Suprapubic skin (tissue), 4 donors: ENCODE measurements around the gene GPR85. TPM values are rescaled to one million over a fixed set of nuclear protein-coding genes. Genes with fewer than 3 reads are reported as not detected.
"Not testable (repeated sequence)": the region's sequence is repeated elsewhere in the genome, so short reads cannot be mapped to it uniquely, and the experiment has no call there.

Experiments used
- DNase-seq, 2 donors: peaks; one replicate each; pipeline ENCODE4 v3.0.0-alpha.2; 2019; ENCODE audit warnings: low spot score in 2 of 2
- H3K27ac ChIP-seq: fragments of 200-600 bp; sonication (generic); one replicate; pipeline ENCODE4 v1.5.1; 2019
- H3K27me3 ChIP-seq: fragments of 200-600 bp; sonication (generic); one replicate; pipeline ENCODE4 v1.5.1; 2019
- H3K36me3 ChIP-seq: fragments of 200-600 bp; sonication (generic); one replicate; pipeline ENCODE4 v1.5.1; 2019
- H3K4me1 ChIP-seq: fragments of 200-600 bp; sonication (generic); one replicate; pipeline ENCODE4 v1.5.1; 2019
- H3K4me3 ChIP-seq: fragments of 200-600 bp; sonication (generic); one replicate; pipeline ENCODE4 v1.5.1; 2019; ENCODE audit warnings: mild to moderate bottlenecking
- H3K9me3 ChIP-seq: fragments of 200-600 bp; sonication (generic); one replicate; pipeline ENCODE4 v1.5.1; 2019
- EP300 ChIP-seq: sonication (generic); formaldehyde crosslinking; IDR thresholded peaks from one replicate; pipeline ENCODE4 v1.6.1; 2017; ENCODE audit warnings: antibody characterized with exemption
- POLR2A ChIP-seq, 2 donors: fragments of 450-650 bp; IDR thresholded peaks; one replicate each; pipeline ENCODE4 v1.6.1; 2017; ENCODE audit warnings: antibody characterized with exemption in 2 of 2, mild to moderate bottlenecking in 2 of 2, moderate library complexity in 2 of 2
- POLR2AphosphoS5 ChIP-seq, 3 donors: sonication (generic); formaldehyde crosslinking; IDR thresholded peaks; one replicate each; pipeline ENCODE4 v1.6.1; 2017; ENCODE audit warnings: antibody characterized with exemption in 3 of 3
- WGBS: methylation state at CpG from one replicate; pipeline ENCODE4 v1.1.5; 2018; 5-methylcytosine and 5-hydroxymethylcytosine counted together
- total RNA-seq, 4 donors: library from RNA; depleted of rRNA; stranded (reverse); fragments of >200 nt; gene quantifications; one replicate each; pipeline ENCODE4 v1.1.0, GENCODE V29; 2016
- TF ChIP-seq, protein P1 (sequence below), 2 donors: fragments of 200-600 bp in 1 of 2; fragments of 450-650 bp in 1 of 2; sonication (generic) in 1 of 2; IDR thresholded peaks; one replicate each; pipeline ENCODE4 v1.5.1; 2016 to 2019; ENCODE audit warnings: antibody characterized with exemption in 2 of 2, mild to moderate bottlenecking in 1 of 2, moderate library complexity in 1 of 2

Gene GPR85
- total RNA-seq, 4 donors from 2014 or later: 0.13 to 0.40 (median 0.17) TPM; not detected in 1

DNA sequence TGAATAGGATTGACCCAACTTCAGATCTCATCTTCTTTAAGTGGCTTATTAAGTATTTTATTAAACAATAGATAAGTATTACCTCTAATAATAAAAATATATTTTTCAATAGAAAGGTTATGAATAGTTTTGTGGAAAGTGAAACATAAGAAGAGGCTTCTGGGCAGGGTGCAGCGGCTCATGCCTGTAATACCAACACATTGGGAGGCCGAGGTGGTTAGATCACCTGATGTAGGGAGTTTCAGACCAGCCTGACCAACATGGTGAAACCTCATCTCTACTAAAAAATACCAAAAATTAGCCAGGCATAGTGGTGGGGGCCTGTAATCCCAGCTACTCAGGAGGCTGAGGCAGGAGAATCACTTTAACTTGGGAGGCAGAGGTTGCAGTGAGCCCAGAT is 26.5 kb downstream of the GPR85 start:
- Histone ChIP-seq H3K27ac (no peak overlapping the region), H3K27me3 (no peaks in the 10 kb centered on the region), H3K36me3 (no peaks in the 10 kb centered on the region), H3K9me3 (no peaks in the 10 kb centered on the region), H3K4me3 (no peak overlapping the region), H3K4me1 (no peaks in the 10 kb centered on the region)
- no peak for DNase-seq
- TF ChIP-seq EP300 (no peak), POLR2AphosphoS5 (IDR thresholded peaks at IDR 0.05) (no peak), POLR2A (IDR thresholded peaks at IDR 0.05) (no peak)
- TF ChIP-seq, protein P1, sequence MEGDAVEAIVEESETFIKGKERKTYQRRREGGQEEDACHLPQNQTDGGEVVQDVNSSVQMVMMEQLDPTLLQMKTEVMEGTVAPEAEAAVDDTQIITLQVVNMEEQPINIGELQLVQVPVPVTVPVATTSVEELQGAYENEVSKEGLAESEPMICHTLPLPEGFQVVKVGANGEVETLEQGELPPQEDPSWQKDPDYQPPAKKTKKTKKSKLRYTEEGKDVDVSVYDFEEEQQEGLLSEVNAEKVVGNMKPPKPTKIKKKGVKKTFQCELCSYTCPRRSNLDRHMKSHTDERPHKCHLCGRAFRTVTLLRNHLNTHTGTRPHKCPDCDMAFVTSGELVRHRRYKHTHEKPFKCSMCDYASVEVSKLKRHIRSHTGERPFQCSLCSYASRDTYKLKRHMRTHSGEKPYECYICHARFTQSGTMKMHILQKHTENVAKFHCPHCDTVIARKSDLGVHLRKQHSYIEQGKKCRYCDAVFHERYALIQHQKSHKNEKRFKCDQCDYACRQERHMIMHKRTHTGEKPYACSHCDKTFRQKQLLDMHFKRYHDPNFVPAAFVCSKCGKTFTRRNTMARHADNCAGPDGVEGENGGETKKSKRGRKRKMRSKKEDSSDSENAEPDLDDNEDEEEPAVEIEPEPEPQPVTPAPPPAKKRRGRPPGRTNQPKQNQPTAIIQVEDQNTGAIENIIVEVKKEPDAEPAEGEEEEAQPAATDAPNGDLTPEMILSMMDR (IDR thresholded peaks at IDR 0.05): no peak
- WGBS: 82% methylated on average over 2 of the region's 2 CpGs

DNA sequence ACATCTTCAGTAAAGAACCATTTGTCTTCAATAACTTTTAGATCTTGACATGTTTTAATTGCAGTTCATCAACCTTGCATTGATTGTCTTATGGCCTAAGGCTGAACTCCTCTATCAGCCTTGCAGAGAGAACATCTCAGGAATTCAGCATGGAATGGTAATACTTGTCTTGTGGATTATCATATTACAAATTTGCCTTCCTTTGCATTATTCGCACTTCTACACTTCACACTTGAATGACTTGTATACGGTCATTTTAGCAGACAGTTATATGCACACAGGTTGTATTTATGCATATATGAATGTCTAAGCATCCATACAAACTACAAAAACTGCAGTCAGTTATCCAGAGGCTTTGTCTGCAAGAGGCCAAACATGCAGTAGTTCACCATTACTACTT is 31.7 kb downstream of the GPR85 start:
- Histone ChIP-seq H3K27me3 (no peaks in the 10 kb centered on the region), H3K4me1 (no peaks in the 10 kb centered on the region), H3K36me3 (no peaks in the 10 kb centered on the region), H3K27ac (no peak overlapping the region), H3K4me3 (no peak overlapping the region), H3K9me3 (no peaks in the 10 kb centered on the region)
- no peak for DNase-seq
- 26% methylated on average over 2 of the region's 2 CpGs for WGBS
- TF ChIP-seq, protein P1 (IDR thresholded peaks at IDR 0.05): no peak
- TF ChIP-seq POLR2A (IDR thresholded peaks at IDR 0.05): no peak
- TF ChIP-seq POLR2AphosphoS5 (IDR thresholded peaks at IDR 0.05): no peak
- no peak for TF ChIP-seq EP300

DNA sequence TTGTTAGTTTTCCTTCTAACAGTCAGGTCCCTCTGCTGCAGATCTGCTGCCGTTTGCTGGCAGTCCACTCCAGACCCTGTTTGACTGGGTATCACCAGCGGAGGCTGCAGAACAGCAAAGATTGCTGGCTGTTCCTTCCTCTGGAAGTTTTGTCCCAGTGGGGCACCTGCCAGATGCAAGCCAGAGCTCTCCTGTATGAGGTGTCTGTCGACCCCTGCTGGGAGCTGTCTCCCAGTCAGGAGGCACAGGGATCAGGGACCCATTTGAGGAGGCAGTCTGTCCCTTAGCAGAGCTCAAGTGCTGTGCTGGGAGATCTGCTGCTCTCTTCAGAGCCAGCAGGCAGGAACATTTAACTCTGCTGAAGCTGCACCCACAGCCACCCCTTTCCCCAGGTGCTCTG is 32.4 kb downstream of the GPR85 start:
- DNase-seq, H3K9me3 ChIP-seq, H3K27ac ChIP-seq, H3K36me3 ChIP-seq, H3K4me1 ChIP-seq, H3K4me3 ChIP-seq, H3K27me3 ChIP-seq: not testable (repeated sequence)
- whole genome bisulfite sequencing: 81% methylated on average over 3 of the region's 3 CpGs

DNA sequence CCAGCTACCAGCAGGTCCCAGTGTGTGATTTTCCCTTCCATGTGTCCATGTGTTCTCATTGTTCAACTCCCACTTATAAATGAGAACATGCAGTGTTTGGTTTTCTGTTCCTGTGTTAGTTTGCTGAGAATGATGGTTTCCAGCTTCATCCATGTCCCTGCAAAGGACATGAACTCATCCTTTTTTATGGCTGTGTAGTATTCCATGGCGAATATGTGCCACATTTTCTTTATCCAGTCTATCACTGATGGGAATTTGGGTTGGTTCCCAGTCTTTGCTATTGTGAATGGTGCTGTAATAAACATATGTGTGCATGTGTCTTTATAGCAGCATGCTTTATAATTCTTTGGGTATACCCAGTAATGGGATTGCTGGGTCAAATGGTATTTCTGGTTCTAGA is 37.4 kb downstream of the GPR85 start:
- H3K27ac ChIP-seq, H3K9me3 ChIP-seq, H3K4me1 ChIP-seq, H3K36me3 ChIP-seq, H3K4me3 ChIP-seq, H3K27me3 ChIP-seq, DNase-seq: not testable (repeated sequence)
- 80% methylated on average over 1 of the region's 1 CpG for WGBS

DNA sequence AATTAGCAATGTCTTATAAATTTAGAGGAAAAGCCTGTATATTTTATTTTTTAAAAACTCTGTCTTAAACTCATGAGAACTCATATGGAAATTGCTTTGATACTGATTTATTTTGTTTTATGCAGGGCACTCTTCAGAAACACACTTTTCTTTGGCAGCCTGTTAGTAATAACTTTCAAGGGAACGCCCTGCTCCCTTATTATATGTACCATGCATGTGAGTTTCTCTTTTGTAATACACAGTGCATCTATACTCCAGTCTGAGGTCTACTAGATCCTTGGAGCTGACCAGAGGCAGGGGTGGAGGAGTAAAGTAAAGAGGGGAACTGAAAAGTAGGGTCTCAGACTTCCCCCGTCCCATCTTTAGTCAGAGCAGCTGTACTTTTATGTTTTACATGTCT is 40.2 kb downstream of the GPR85 start:
- 33% methylated on average over 2 of the region's 2 CpGs for WGBS
- Histone ChIP-seq H3K4me3 (no peak overlapping the region), H3K27me3 (no peaks in the 10 kb centered on the region), H3K9me3 (no peaks in the 10 kb centered on the region), H3K27ac (no peak overlapping the region), H3K36me3 (no peaks in the 10 kb centered on the region), H3K4me1 (no peaks in the 10 kb centered on the region)
- DNase-seq: no peak
- TF ChIP-seq POLR2AphosphoS5 (IDR thresholded peaks at IDR 0.05) (no peak), EP300 (no peak), POLR2A (IDR thresholded peaks at IDR 0.05) (no peak)
- TF ChIP-seq, protein P1 (IDR thresholded peaks at IDR 0.05): no peak

DNA sequence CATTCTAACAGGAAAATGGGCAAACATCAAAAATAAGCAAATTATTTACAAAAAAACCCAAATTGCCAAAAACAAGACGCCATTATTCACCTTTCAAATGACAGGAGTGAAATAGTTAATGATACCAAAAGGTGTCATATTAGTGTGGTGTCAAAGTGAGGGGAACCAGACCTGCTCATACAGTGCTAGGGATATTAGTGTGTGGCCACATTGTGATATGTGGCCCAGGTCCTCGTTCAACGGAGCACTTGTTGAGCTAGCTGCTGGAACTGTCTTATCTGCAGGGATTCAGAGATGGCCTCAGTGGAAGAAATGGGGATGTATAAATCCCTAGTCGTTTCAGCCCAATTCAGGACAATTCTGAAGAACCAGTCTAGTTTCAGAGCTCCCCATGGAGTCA is 41.2 kb downstream of the GPR85 start:
- no peak for DNase-seq
- WGBS: 39% methylated on average over 4 of the region's 4 CpGs
- Histone ChIP-seq H3K4me3 (no peak overlapping the region), H3K27me3 (no peaks in the 10 kb centered on the region), H3K4me1 (no peaks in the 10 kb centered on the region), H3K27ac (no peak overlapping the region), H3K9me3 (no peaks in the 10 kb centered on the region), H3K36me3 (no peaks in the 10 kb centered on the region)
- TF ChIP-seq POLR2AphosphoS5 (IDR thresholded peaks at IDR 0.05): no peak
- no peak for TF ChIP-seq POLR2A (IDR thresholded peaks at IDR 0.05)
- TF ChIP-seq, protein P1 (IDR thresholded peaks at IDR 0.05): no peak
- TF ChIP-seq EP300: no peak
